Right ventricle myocardium superior (tissue), 1 donor: ENCODE data around the gene MAML3. TPM values are rescaled to one million over a fixed set of nuclear protein-coding genes. Genes with fewer than 3 reads are reported as not detected.

Source experiments
- ATAC-seq: fragments of 200-7000 bp; cut with Tn5 transposase; one replicate; pipeline ENCODE4 v1.9.1; 2020; ENCODE audit warnings: mild to moderate bottlenecking; ENCODE audit not compliant: poor library complexity
- DNase-seq: peaks from one replicate; pipeline ENCODE4 v3.0.0-alpha.2; 2020
- intact Hi-C: fragments of 100-400 bp; cut with DNase I; formaldehyde crosslinking; loops from one replicate; pipeline ENCODE4 v1.11.2; 2022
- total RNA-seq: library from RNA; stranded (reverse); fragmentation: NEBNext Ultra II Directional; extraction: Animal tissue kit (Norgen Biotek cat#: 25700); gene quantifications from one replicate; pipeline ENCODE4 v1.2.1, GENCODE V29; 2021
- donor health status: DM: no; HTN: yes; CAD: no; lungs with severe emphysema.

The MAML3 gene
- total RNA-seq, 1 donor from 2014 or later, result 2.4 TPM

DNA sequence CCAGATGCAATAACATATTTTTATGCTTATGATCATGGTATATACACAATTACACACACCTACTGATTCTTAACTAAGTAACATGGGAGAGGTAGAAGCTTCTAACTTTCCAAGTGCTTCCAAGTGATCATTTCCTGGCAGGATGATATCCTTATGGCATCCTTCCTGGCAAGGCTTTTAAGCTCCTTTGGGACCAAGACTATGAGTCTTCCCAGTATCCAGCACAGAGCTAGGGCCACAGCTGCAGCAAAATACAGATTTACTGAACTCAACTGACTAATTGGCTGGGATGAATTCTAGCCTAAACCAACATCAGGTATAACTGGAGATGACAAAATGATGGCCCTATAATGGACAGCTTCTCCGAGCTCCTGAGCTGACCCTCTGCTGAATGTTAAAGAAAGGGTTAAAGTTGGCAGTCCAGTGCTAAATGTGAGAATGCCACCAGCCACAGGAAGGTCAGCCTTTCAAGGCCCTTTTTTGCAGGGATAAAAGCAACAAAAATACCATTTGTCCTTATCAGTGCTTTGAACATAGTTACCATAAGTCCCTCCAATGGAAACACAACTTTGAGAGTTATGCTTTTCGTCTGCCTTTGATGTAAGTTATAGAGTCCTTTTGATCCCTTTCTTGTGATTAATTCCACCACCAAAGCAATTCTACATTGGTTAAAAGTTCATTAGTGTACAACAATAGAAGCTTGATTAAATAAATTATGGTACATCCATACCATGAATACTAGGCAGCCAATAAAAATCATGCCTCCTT is 415.0 kb downstream of the MAML3 start:
- no peak for DNase-seq
- ATAC-seq, result no peak
- intact Hi-C loops, result loop anchor here (5.0 to 10.0 kb wide), 3 partner anchors 266 to 513 kb away; partner anchors contain the start of gene MAML3

DNA sequence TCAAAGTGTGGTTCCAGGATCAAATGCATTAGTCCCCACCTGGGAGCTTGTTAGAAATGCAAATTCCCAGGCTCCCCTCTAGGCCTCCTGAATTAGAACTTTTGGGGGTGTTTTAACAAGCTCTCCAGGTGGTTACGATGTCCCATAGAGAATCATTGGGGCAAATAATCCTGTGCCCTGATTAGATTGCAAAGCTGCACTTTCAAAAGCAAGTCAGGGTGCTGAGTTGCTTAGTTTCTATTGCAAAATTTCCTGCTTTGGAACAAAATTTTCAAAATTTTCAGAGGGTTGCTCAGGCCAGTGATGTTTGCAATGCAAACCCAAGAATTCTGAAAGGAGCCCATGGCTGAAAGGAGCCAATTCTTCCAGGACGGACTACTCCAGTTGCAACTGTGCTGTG is 417.3 kb downstream of the MAML3 start:
- ATAC-seq (no peak), DNase-seq (no peak)
- intact Hi-C loops, result loop anchor here (5.0 to 10.0 kb wide), 3 partner anchors 268 to 516 kb away; partner anchors contain the start of gene MAML3

DNA sequence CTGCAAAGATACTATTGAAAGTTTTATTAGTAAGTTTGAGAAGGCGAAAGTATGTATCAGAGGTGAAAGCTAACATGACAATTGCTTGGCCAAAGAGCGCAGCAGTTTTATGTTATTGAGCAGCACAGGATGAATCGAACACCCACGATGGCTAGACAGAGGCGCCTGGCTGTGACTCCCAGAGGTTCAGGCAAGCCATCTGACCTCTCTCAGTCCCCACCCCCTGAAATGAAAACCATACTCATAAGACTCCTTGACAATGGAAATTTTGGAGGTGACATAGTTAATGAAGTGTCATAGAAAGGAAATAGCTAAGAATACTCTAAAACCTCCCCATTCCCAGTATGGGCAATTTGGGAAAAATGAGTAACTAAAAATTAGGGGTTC is 417.7 kb downstream of the MAML3 start:
- ATAC-seq, result no peak
- intact Hi-C loops, result loop anchor here (5.0 to 10.0 kb wide), 3 partner anchors 269 to 516 kb away; partner anchors contain the start of gene MAML3

DNA sequence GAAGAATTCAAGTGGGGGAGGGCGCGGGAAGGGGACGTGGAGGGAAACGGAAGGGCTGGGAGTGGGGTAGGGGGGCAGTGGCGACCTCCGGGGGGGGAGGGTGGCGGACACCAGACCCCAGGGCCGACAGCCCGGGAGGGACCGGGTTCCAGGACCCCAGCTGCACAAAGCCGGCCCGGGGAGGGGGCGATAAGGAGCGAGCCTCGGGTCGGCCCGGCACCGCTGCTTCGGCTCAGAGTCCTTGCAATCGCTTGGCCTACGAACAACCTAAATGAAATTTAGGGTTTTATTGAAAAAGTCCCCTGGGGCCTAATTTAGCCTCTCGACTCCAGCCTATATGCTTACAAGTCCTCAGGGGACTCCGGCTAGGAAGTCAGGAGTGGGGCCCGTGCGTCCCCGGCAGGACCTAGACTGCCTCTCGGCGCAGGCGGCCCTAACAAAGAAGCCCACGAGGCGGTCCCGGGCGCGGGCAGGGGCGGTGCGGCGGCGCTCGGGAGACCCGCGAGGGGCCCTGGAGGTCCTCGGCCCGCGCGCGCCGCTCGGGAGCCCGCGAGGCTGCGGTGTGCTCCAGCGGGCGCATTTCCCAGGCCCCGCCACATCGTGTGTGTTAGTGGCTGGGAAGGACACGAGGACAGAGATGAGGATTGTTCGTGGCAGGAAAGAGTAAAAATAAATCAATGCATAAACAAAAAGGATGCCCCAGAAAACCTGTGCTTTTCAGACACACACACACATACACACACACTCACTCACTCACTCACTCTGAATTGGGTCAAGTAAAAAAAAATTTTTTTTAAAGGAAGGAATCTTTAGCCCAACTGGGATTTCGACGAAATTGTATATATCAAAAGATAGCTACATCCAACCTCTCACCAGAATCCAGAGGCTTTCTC is 418.4 kb downstream of the MAML3 start:
- ATAC-seq (peak; percentile 4), DNase-seq (peak; percentile 51)
- intact Hi-C loops, result loop anchor here (1.0 to 10.0 kb wide), 4 partner anchors 29 to 517 kb away; partner anchors contain the start of gene MAML3

More for the DNA sequence above, 417.7 kb downstream of the MAML3 start:
- peak; percentile 23 for DNase-seq

DNA sequence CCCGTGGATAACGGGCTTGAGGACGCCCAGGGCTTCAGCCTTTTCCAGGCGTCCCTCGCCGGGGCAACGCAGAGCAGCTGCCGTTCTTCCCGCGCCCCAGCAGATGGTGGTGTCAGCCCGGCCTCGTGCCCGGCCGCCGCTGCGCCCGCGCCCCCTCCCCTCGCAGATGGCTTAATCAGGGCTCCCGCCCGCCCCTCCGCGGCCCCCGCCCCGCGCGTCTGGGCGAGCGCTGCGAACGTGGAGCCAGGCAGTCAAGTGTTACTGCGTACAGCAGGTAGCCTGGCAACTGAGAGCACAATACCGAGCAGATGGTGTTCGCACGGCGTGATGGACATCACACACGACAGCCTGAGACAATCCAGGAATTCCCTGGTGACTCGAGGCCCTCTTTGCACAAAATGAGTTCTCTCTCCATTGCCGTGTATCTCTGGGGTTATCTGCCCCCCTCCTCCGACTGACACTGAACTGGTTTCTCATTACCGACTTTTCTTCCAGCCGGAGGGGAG is 419.1 kb downstream of the MAML3 start:
- ATAC-seq, result peak; percentile 96
- intact Hi-C loops, result loop anchor here (1.0 to 10.0 kb wide), 4 partner anchors 29 to 517 kb away; partner anchors contain the start of gene MAML3
- peak; percentile 93 for DNase-seq

DNA sequence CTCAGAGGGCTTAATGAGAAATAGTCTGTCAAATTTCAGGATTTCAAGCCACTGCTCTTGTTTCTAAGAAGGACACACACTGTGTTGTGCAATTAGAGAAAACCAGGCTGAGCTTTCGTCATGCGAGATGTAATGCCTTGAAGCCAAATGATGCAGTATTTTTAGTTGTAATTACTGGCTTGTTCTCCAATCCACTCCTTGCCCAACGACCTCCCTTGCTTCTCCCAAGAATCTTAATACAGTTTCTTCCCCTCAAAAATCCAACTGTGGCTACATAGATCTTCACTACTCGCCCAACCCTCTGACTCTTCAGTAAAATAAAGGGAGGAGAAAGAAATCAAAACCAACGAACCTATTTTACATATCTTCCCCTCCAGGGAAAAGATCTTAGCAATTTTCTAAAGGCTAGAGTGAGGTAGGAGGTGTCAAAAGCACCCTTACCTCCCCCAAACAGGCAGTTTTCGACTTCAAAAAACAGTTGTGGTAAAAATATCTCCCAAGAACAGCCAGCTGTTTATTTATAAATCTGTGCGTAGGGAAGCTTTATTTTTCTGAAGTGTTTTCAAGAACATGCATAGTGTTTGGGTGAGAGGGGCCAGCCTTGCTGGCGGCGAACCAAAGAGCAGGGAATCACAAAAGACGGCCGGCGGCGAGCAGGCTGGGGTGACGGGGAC is 419.6 kb downstream of the MAML3 start:
- DNase-seq (no peak), ATAC-seq (peak; percentile 35)
- intact Hi-C loops, result loop anchor here (10.0 kb wide), 2 partner anchors 270 to 420 kb away; partner anchors contain the start of gene MAML3

DNA sequence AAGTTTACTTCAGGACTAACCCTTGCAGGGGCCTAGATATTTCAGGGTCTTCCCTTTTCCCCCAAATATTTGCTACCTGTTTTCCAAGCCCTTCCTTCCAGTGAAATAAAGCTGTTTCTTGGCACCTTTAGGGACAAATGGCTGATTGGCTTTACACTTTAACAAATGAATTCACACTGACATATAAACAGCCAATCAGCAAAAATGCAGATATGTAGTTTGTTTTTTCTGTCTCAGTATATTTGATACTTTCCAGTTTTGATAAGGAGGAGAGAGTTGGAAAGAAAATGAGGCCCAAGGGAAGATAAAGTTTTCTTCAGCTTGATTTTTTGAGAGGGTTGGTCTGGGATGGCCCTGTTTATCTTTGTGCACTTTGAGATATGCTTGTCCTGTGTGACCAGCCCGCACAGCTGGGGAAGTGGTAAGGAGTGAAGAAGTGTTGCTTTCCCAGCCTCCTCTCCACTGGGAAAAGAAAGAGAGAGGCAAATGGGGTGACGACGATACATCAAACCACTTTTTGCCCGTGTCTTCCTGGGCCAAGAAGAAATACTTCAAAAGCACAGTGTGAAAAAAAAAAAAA is 420.9 kb downstream of the MAML3 start:
- intact Hi-C loops, result loop anchor here (10.0 kb wide), 2 partner anchors 272 to 422 kb away; partner anchors contain the start of gene MAML3
- ATAC-seq (no peak), DNase-seq (peak; percentile 36)

DNA sequence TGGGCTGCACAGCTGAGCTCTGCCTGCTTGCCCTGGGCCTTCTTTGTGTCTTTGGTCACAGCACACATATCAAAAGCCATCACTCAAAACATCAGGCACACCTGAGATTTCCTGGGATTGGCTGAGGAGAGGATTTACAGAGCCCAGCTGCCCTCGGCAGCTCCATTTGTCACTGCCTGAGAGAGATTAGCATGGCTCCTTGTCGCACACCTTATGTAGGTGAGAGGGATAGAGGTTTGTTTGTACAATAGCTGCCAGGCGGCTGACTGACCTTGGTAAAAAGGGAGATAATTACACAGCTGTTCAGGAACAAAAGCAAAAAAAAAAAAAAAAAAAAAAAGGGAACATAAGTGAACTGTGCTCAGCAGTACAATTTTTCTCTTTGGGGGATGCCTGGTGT is 425.1 kb downstream of the MAML3 start:
- intact Hi-C loops, result loop anchor here (10.0 kb wide), 1 partner anchor 326 kb away; no protein-coding TSS in a partner anchor
- DNase-seq, result no peak
- ATAC-seq, result no peak

DNA sequence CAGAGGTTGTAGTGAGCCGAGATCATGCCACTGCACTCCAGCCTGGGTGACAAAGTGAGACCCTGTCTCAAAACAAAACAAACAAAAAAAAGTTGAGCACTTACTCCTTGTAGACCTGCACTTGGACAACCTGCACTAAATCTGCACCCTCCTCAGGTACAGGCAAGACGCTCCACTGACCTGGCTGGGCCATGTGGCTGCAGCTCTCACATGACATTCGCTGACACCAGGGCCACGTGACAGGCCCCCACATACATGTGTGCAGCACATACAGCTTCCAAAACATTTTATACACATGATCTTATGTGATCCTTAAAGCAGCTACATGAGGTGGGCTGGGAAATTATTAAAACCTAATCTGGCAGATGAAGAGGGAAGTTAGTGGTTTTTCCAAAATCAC is 425.8 kb downstream of the MAML3 start:
- ATAC-seq (no peak), DNase-seq (peak; percentile 21)
- intact Hi-C loops, result loop anchor here (10.0 kb wide), 1 partner anchor 327 kb away; no protein-coding TSS in a partner anchor

DNA sequence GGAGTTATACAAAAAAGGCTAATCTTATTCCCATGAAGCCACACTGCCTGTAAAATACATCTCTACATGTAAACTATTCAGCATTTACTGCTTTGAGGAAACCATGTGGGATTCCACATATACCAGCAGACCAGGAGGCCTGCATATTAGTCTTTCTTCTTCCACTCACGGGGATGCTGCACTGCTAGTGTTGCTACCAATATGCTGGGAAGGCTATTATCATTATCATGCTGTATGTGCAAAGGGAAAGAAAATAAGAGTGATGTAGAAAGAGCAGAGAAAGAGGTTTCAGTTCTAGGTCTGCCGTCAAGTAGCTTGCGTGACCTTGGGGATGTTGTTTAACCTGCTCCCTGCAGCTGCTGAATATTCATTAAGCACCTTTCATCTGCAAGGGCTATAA is 427.4 kb downstream of the MAML3 start:
- ATAC-seq, result no peak
- intact Hi-C loops, result loop anchor here (10.0 kb wide), 1 partner anchor 328 kb away; no protein-coding TSS in a partner anchor
- no peak for DNase-seq

DNA sequence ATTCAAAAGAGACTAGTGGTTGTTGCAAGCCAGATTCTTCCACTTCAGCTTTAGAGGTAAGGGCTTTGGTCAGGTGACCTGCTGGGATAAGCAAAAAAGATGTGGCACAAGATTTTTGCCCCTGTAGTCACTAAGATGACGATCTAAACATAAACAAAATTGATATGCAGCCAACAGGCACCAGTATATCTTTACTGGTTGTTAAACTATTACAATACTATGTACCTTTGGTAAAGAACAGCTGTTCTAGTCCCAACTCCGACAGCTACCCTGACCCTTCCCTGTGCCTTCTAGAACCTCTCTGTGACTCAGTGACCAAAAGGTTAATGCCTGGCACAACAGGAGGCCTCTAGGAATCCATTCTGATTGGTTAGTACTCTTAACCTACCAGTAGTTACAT is 428.7 kb downstream of the MAML3 start:
- ATAC-seq (no peak), DNase-seq (no peak)
- intact Hi-C loops, result loop anchor here (10.0 kb wide), 1 partner anchor 330 kb away; no protein-coding TSS in a partner anchor

DNA sequence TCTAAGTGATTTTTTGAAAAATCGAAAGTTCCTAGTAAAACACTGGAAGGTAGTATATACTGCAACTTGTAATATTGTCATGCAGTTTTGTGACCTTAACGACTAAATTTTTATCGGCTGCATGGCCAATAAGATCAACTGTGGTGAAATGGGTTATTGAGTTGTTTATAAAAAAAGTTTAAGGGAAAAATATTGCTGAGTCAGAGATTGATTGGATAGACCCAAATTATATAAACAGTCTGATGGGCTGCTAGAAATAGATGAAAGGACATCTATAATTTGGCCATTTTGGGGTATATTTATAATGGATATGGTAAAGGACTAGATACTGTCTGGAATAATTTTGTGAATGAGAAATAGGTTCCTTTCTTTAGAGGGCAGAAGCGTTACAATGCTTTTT is 432.2 kb downstream of the MAML3 start:
- intact Hi-C loops, result loop anchor here (10.0 kb wide), 1 partner anchor 333 kb away; no protein-coding TSS in a partner anchor
- ATAC-seq, result no peak

DNA sequence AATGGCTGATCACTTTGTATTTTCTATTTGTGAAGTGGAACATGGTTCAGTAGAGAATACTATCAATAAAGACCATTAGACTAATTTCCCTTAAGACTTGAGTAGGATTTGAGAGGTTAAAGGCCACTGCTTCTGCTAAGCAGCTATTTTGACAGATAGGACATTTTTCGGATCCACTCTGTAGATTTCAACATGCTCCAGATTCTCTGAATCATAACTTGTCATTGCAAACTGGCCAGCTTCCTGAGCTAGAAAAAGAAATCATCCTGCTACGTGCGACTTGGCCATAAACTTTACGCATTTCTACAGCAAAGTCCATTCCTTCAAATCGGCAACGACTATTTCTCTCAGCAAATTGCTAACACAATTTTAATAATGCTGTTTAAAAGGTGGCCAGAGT is 433.2 kb downstream of the MAML3 start:
- DNase-seq (no peak), ATAC-seq (no peak)
- intact Hi-C loops, result loop anchor here (10.0 kb wide), 1 partner anchor 334 kb away; no protein-coding TSS in a partner anchor

More for the DNA sequence above, 432.2 kb downstream of the MAML3 start:
- DNase-seq, result no peak

DNA sequence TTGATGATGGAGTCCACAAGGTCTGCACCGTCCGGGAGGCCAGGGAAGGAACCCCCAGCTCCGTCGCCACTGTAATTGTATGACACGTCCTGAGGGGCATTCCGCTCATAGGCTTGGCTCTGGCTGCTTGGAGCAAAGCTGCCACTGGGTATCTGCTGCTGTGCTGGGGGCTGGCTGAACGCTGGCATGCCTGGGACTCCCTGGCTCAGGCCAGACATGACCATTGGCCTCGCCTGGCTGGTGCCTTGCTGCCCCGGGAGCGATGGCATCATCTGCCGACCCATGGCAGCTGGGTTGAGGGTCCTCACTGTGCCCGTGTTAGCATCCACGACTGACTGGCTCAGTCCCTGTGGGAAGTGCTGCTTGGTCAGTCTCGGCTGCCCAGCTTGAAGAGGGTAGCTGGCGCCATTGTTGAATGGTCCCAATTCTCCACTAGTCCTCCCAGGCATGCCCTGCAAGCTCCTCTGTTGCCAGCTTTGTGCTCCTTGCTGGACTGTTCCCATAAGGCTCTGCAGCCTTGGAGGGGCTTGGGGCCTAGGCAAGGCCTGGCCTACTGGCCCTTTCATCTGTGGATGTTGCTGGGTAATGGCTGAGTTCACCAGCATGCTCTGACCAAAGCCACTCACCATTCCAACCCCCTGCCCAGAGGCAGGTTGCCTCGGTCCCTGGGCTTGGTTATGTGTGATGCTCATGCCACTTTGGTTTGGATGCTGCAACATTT is 434.4 kb downstream of the MAML3 start:
- no peak for ATAC-seq
- intact Hi-C loops, result loop anchor here (10.0 kb wide), 1 partner anchor 335 kb away; no protein-coding TSS in a partner anchor
- DNase-seq, result peak; percentile 26

DNA sequence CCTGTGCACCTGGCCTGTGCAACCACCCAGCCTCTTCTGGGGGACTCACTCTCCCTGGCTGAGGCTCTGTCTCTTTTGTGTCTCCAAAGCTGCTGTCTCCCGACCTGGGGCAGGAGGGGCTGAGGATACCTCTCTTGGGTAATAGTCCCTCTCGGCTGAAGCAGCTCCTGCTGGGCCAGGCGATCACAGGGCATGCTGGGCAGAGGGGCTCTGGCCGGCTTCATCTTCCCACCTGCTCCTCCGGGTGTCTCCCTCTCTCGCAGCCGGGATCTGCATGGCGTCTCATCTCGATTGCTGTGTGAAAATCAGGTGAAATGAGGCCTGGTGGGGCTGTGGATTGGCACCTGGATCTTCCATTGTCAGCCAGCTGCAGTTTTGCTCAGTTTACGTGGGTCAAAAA is 435.2 kb downstream of the MAML3 start:
- ATAC-seq (no peak), DNase-seq (peak; percentile 27)
- intact Hi-C loops, result no loop called here

DNA sequence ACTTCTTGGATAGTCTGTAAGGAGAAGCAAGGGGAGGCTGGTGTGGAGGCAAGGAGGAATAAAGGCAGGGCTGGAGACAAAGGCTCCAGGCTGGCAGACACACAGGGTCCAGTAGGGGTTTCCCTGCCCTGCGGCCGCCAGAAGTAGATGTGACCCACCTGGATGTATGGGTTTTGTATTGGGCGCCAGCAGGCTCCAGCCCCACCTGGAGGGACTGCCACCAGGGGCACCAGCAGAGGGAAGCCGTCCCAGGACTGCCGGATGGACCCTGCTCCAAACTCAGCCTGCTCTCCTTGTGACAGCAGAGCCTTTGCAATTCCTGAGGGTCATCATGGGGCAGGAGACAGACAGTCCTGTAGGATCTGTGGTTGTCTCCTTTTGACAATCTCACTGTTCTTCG is 435.6 kb downstream of the MAML3 start:
- DNase-seq (peak; percentile 23), ATAC-seq (no peak)
- intact Hi-C loops, result no loop called here
